ENCODE results near the gene TBC1D22A. TPM values are rescaled to one million over a fixed set of nuclear protein-coding genes. Genes with fewer than 3 reads are reported as not detected.

The TBC1D22A gene
- total RNA-seq, 4 donors from 2014 or later = 9.2 to 45.3 (median 22.8) TPM

DNA sequence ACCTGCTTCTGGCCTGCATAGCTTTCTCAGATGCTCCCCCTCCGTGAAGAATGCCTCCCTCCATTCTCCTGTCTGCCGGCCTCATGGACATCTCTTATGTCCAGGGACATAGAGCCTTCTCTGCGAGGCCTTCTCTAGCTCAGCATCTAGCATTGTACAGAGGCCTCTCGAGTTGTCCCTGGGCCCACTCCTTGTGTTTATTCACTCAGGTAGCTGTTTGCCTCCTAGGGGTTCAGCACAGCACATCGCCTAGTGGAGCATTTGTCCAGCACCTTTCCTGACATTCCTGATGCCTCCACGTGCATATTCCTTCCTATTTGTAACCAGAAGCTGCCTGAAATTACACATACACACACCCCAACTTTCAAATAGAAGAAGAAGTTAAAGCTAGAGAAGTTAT is 101.3 kb downstream of the TBC1D22A start:
- Histone ChIP-seq H3K9me3 (no peaks in the 10 kb centered on the region), H3K4me1 (no peaks in the 10 kb centered on the region), H3K4me3 (no peak overlapping the region), H3K27ac (no peak overlapping the region), H3K36me3 (no peaks in the 10 kb centered on the region), H3K27me3 (no peaks in the 10 kb centered on the region)
- no peak for DNase-seq
- TF ChIP-seq POLR2A (IDR thresholded peaks at IDR 0.05) = no peak
- TF ChIP-seq, protein P1, sequence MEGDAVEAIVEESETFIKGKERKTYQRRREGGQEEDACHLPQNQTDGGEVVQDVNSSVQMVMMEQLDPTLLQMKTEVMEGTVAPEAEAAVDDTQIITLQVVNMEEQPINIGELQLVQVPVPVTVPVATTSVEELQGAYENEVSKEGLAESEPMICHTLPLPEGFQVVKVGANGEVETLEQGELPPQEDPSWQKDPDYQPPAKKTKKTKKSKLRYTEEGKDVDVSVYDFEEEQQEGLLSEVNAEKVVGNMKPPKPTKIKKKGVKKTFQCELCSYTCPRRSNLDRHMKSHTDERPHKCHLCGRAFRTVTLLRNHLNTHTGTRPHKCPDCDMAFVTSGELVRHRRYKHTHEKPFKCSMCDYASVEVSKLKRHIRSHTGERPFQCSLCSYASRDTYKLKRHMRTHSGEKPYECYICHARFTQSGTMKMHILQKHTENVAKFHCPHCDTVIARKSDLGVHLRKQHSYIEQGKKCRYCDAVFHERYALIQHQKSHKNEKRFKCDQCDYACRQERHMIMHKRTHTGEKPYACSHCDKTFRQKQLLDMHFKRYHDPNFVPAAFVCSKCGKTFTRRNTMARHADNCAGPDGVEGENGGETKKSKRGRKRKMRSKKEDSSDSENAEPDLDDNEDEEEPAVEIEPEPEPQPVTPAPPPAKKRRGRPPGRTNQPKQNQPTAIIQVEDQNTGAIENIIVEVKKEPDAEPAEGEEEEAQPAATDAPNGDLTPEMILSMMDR (IDR thresholded peaks at IDR 0.05) = no peak
- intact Hi-C loops (cut with DNase I; ENCODE audit: low total_unique reads) = no loop called here

- no peak overlapping the region for H3K4me3 ChIP-seq
- TF ChIP-seq, protein P1 (IDR thresholded peaks at IDR 0.05) = no peak
- no peak for TF ChIP-seq POLR2A (IDR thresholded peaks at IDR 0.05)
- intact Hi-C loops (cut with DNase I; ENCODE audit: low total_unique reads) = no loop called here
Measured at GRCh38 chr22:46864314-46865051, 102.0 kb downstream of the TBC1D22A start.

GRCh38 chr22:46865052-46865434 is 102.6 kb downstream of the TBC1D22A start:
- H3K4me1 ChIP-seq = no peaks in the 10 kb centered on the region
- TF ChIP-seq, protein P1 (IDR thresholded peaks at IDR 0.05) = no peak
- TF ChIP-seq POLR2A (IDR thresholded peaks at IDR 0.05) = no peak
- H3K36me3 ChIP-seq = no peaks in the 10 kb centered on the region
- no peak for DNase-seq
- no peaks in the 10 kb centered on the region for H3K27me3 ChIP-seq
- intact Hi-C loops (cut with DNase I; ENCODE audit: low total_unique reads) = no loop called here
- no peaks in the 10 kb centered on the region for H3K9me3 ChIP-seq
- H3K4me3 ChIP-seq = no peak overlapping the region
- H3K27ac ChIP-seq = no peak overlapping the region

More at GRCh38 chr22:46864314-46865051, 102.0 kb downstream of the TBC1D22A start:
- H3K9me3 ChIP-seq = no peaks in the 10 kb centered on the region
- H3K27ac ChIP-seq = no peak overlapping the region
- no peaks in the 10 kb centered on the region for H3K36me3 ChIP-seq
- no peak for DNase-seq
- H3K4me1 ChIP-seq = no peaks in the 10 kb centered on the region
- no peaks in the 10 kb centered on the region for H3K27me3 ChIP-seq

DNA sequence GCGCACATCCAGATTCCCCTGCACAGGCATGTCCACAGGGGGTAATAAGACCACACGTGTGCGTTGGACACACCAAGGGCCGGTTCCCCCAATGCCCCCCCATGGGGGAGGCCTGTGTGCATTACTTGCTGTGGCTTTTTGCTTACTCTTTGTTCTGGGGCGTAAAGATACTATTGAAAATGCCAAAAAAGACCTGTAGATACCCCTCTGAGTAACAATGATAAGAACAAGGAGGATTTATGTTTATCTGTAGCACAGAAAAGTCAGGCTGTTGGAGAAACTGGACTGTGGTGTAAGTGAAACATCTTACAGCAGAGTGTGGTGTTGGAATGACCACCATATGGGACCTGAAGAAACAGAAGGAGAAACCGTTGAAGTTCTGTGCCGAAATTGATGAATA is 103.2 kb downstream of the TBC1D22A start:
- intact Hi-C loops (cut with DNase I; ENCODE audit: low total_unique reads) = no loop called here
- Histone ChIP-seq H3K4me3 (no peak overlapping the region), H3K9me3 (no peaks in the 10 kb centered on the region), H3K36me3 (no peaks in the 10 kb centered on the region), H3K27me3 (no peaks in the 10 kb centered on the region), H3K4me1 (no peaks in the 10 kb centered on the region), H3K27ac (no peak overlapping the region)
- no peak for DNase-seq
- TF ChIP-seq, protein P1 (IDR thresholded peaks at IDR 0.05) = no peak
- no peak for TF ChIP-seq POLR2A (IDR thresholded peaks at IDR 0.05)

GRCh38 chr22:46866591-46866990 is 104.1 kb downstream of the TBC1D22A start:
- DNase-seq = no peak
- TF ChIP-seq POLR2A (IDR thresholded peaks at IDR 0.05) = no peak
- intact Hi-C loops (cut with DNase I; ENCODE audit: low total_unique reads) = no loop called here

More at GRCh38 chr22:46866591-46866990, 104.1 kb downstream of the TBC1D22A start:
- no peaks in the 10 kb centered on the region for H3K4me1 ChIP-seq
- H3K9me3 ChIP-seq = no peaks in the 10 kb centered on the region
- no peak overlapping the region for H3K27ac ChIP-seq
- H3K4me3 ChIP-seq = no peak overlapping the region
- H3K27me3 ChIP-seq = no peaks in the 10 kb centered on the region
- H3K36me3 ChIP-seq = no peaks in the 10 kb centered on the region
